Measurements from ENCODE around the gene N4BP2.
A peak's percentile ranks its signal among the peaks of the same experiment; 100 is the strongest.
"Not testable (repeated sequence)": the region's sequence is repeated elsewhere in the genome, so short reads cannot be mapped to it uniquely, and the experiment has no call there.

The N4BP2 gene

DNA sequence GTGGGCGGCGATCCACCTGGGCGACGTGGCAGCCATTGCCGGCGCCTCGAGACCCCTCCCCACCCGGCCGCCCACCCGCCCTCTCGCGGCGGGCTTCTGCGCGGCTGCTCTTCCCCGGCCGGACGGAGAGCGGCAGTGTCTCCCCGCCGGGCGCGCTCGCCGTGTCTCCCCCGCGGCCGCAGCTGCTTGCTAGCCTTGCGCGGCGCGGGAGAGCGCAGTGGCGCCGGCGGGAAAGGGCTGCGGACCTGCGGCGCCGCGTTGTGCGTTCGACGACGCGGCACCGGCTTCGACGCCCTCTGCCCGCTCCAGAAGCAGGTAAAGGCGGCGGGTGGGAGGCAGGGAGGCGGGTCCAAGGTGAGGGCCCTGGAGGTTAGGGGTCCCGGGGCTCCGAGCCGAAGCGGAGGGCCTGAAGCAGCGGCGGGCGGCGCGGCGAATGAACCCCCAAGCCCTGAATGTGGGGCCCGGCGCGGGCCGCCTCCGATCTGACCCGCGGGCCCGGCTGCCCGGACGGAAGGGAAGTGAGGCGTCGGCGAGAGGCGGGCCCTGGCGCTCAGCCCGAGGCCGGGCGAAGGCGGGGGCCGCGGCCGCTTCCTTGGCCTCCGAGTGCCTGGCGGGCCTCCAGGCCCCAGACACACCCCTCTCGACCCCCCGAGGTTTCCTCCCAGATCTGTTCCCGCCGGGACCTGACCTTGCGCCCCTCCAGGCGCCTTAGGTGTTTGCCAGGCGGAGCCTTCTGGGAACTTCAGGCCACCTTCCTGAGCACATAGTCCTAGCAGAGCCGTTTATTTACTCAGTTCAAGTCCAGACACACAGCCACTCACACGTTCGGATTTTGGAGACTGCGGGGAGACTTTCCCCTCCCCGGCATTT is at the start of gene N4BP2:
Gene N4BP2, plus strand, starts transcription at position 135 of the 870 bp plus-strand sequence. CDS start 40,491 bp downstream, outside the sequence.
- peak; percentile 72 to 77 for DNase-seq

DNA sequence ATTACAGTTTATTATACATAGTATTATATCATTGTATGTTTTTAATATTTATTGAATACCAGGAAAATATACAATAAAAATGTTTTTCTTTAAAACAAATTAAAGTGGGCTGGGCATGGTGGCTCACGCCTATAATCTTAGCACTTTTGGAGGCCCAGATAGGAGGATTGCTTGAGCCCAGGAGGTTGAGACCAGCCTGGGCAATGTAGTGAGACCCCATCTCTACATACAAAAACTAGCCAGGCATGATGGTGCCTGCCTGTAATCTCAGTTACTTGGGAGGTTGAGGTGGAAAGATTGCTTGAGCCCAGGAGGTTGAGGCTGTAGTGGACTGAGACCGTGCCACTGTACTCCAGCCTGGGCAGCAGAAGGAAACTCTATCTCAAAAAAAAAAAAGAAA is 40.6 kb upstream of the N4BP2 start:
- no peak for DNase-seq

DNA sequence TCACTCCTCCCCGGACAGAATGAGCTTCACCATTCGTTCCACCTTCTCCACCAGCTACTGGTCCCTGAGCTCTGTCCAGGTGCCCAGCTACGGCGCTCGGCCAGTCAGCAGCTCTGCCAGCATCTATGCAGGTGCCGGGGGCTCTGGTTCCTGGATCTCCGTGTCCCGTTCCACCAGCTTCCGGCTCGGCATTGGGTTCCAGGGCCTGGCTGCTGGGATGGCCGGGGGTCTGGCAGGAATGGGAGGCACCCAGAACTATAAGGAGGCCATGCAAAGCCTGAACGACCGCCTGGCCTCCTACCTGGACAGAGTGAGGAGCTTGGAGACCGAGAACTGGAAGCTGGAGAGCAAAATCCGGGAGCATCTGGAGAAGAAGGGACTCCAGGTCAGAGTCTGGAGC is 36.4 kb upstream of the N4BP2 start:
- DNase-seq = no peak

DNA sequence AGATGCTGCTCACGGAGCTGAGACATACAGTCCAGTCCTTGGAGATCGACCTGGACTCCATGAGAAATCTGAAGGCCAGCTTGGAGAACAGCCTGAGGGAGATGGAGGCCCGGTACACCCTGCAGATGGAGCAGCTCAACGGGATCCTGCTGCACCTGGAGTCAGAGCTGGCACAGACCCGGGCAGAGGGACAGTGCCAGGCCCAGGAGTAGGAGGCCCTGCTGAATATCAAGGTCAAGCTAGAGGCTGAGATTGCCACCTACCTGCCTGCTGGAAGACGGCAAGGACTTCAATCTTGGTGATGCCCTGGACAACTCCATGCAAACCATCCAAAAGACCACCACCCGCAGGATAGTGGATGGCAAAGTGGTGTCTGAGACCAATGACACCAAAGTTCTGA is 35.5 kb upstream of the N4BP2 start:
- DNase-seq = not testable (repeated sequence)

DNA sequence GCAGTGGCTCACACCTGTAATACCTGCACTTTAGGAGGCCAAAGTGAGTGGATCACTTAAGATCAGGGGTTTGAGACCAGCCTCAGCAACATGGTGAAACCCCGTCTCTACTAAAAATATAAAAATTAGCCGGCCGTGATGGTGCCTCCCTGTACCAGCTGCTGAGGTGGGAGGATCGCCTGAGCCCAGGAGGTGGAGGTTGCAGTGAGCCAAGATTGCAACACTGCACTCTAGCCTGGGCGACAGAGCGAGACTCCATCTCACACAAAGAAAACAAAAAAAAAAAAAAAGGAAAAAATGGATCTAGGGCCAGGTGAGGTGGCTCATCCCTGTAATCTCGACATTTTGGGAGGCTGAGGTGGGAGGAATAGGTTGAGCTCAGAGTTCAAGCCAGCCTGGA is 32.6 kb upstream of the N4BP2 start:
- not testable (repeated sequence) for DNase-seq

DNA sequence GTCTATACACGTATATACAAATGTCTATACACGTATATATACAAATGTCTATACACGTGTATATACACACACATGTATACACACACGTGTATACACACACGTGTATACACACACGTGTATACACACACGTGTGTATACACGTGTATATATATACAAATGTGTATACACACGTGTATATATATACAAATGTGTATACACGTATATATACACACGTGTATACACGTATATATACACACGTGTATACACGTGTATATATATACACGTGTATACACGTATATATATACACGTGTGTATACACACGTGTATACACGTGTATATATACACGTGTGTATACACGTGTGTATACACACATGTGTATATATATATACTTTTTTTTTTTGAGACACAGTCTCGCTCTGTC is 23.9 kb upstream of the N4BP2 start:
- no peak for DNase-seq

DNA sequence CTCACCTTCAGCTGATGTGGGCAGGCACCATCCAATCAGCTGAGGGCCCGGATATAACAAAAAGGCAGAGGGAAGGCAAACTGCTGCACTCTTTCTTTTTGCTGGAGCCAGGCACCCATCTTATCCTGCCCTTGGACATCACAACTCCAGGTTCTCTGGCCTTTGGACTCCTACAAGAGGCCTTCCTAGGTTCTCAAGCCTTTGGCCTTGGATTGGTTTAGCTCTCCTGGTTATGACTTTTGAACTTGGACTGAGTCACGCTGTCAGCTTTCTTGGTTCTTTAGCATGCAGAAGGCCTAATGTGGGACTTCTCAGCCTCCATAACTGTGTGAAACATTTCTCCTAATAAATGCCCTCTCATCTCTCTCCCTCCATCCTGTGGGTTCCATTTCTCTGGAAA is 23.0 kb upstream of the N4BP2 start:
- no peak for DNase-seq

DNA sequence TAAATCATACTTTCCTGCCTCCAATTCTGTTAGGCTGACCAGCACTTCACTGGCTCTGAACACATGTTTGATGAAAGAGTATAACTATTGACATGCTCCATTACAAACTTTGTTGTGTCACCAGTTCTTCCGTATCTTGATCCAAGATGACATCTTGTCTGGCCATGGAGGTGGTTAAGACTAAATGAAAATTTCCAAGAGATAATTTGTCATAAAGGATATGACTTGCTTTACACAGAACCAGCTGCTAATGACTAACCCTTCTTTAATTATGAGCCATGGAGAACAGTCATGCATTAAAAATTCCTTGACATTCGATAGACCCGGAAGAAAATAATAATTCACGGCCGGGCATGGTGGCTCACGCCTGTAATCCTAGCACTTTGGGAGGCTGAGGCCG is 17.7 kb upstream of the N4BP2 start:
- DNase-seq = no peak

DNA sequence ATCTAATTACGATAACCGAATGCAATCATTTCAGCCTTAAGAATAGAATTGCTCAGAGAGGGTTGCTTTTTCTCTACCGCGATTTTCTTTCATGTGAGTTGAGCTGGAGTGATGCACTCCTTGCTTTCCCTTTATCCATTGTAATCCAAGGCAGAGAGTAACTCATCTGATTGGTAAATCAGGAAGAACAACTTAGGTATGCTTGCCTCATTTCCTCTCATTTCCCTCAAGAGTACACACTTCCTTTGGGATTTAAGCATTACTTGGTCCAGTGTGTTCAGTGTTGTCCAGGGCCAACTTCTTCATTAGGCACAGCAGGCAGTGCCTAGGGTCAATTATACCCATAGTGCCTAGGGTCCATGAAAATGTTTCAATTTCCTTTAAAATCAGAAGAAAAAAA is 15.7 kb upstream of the N4BP2 start:
- no peak for DNase-seq

DNA sequence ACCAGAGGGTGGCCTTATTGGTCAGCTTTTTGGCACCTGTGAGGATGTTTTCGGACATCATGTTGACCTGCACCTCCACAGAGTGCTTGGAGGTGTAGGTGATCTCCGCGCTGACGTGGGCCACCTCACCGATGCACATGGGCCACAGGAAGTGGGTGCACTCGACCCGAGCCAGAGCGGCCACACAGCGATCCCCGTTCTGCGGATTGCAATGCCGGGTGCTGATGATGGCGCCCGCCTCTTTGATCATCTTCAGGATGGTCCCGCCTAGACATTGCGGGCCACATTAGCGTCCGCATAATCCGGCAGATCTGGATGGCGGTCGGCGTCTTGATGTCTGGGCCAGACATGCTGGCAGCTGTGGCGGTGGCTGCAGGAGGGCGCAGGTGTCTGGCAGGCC is 12.9 kb upstream of the N4BP2 start:
- DNase-seq = no peak

DNA sequence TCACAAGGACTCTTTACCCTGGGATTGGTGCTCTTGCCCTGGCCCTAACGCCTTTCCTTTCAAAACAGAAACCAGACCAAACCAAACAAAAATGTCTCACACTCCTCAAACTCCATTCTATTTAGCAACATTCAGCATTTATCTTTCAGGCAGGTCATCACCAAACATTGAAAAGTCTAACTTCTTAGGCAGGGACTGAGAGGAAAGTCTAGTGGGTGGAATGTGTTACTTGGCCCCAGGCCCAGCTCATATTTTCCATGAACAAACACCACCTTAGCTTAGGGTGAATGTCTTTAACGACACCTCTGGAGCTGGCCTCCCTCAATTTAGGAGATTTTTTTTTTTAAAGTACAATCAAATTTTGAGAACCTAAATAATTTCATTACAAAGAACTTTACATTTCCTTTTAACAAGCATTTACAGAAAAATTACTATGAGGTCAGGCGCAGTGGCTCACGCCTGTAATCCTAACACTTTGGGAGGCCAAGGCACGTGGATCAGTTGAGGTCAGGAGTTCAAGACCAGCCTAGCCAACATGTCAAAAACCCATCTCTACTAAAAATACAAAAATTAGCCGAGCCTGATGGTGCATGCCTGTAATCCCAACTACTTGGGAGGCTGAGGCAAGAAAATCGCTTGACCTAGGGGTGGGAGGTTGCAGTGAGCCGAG is 10.2 kb upstream of the N4BP2 start:
- DNase-seq = no peak

DNA sequence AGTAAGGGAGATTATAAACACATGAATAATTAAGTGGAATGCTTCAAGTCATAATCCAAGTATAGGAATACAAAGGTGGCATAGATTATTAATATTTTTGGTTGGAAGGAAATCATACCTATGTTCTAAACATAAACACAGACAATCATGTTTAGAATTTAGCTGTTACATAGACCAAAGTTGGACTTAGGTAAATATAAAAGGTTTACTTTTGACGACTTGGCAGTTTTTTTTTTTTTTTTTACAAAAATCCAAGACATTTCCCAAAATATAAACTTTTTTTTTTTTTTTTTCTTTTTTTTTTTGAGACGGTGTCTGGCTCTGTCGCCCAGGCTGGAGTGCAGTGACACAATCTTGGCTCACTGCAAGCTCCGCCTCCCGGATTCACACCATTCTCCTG is 3.5 kb upstream of the N4BP2 start:
- DNase-seq = no peak

DNA sequence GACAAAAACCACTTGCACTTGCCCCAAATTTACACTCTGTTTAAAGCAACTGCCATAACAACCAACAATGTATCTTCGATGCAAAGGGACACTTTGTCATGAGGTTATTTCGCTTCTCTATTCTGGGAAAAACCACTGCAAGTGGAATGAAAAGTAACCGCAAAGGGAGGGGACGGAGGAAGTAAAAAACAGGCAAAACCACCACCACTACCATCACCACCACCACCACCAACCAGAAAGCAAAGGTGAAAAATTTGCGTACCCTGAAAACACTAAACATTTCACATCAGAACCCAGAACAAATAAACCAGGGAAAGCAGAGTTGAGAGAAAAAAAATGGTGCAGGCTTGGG is 1.2 kb upstream of the N4BP2 start:
- DNase-seq = peak; percentile 83 to 88

DNA sequence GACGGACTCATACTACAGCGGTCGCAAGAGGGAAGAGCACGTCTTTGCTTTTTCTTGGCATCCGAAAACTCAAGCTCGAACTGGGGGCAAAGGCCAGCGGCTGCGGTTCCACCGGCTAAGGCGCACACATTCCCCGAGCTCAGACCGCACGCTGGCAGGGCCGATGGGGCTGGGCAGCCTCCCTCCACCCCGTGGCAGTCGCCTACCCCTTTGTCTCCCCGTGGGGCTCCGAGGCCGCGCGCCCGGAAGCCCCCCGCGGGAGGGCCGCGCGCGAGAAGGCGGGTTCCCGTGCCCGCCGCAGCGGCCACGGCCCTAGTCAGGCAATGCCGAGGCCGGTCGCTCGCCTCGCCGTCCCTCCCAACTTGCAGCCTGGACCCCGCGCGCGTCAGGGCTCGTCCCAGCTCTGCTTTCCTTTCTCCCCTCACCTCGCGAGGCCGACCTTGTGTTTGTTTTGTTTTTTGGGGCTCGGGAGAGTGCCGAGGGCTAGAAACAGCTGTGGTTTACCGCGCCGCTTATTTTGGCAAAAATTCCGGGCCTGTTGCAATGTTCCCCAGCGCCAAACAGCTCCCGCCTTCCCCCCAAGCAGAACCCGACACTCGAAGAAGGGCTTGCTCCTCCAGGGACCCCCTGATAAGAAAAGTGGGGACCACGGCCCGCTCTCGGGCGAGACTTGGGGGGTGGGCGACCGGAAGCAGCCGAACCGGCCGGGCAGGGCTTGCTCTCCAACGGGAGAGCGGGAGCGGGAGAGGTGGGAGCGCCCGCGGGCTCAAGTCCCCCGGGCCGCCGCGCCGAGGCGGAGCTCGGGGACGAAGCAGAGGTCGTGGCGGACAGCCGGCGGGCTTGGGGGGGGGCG is 561 bp upstream of the N4BP2 start:
- DNase-seq = no peak

DNA sequence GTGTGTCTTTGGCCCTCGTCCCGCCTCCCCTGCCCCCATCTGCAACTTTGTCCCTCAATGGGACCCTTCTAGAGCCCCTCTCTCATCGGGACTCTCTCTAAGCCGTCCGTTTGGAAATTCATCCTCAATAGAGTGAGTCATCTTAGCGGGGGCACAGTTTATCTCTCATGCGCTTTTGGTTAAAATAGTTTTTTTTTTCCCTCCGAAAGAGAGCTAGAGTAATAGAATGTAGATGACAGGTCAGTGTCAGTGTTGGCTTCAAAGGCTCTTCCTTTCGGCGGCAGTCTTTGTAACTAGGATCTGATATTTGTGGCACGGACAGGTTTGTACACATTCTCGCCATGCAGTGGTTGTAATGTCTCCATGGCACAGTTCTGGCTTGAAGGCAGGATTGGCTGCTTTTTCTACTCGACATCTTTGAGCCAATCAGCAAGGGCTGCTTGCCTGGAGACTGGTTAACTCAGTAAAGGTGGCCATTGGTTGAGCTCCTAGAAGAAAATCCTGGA is 989 bp downstream of the N4BP2 start:
- DNase-seq = peak; percentile 87 to 89

DNA sequence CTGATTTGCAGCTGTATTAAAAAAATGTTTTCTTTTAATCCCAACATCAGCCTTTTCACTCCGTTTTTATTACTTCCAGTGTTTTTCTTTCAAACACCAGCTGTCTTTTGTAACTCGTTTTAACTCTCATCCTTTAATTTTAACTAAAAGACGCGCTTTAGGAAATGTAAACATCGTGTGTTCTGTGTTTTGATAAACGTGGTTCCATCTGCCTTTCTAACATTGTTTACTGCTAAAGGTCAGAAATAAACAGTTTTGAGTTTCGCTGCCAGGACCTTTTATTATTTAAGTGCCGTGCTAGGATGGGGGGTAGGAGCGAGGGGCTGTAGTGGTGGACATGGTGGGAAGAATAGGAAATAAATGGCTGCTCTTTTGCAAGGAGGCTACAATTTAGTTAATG is 1.5 kb downstream of the N4BP2 start:
- no peak for DNase-seq

DNA sequence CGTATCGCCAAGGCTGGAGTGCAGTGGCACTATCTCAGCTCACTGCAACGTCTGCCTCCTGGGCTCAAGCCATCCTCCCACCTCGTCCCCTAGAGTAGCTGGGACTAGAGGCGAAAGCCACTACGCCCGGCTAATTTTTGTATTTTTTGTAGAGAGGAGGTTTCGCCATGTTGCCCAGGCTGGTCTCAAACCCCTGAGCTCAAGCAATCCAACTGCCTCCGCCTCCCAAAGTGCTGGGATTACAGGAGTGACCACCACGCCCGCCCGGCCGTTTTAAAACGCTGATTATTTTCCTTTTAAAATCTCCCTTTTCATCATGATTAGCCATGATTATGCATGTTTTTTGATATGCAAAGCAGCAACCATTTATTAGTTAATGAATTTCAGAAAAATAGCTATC is 2.2 kb downstream of the N4BP2 start:
- DNase-seq = no peak

DNA sequence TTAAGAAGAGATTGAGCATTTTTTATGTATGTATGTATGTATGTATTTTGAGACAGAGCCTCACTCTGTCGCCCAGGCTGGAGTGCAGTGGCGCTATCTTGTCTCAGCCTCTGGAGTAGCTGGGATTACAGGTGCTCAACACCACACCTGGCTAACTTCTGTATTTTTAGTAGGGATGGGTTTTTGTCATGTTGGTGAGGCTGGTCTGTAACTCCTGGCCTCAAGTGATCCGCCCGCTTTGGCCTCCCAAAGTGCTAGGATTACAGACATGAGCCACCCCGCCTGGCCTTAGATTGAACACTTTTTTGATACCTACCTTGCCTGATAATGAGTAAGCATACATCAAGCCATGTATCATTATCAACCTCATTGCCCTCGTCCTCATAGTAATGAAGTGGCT is 2.7 kb downstream of the N4BP2 start:
- no peak for DNase-seq

DNA sequence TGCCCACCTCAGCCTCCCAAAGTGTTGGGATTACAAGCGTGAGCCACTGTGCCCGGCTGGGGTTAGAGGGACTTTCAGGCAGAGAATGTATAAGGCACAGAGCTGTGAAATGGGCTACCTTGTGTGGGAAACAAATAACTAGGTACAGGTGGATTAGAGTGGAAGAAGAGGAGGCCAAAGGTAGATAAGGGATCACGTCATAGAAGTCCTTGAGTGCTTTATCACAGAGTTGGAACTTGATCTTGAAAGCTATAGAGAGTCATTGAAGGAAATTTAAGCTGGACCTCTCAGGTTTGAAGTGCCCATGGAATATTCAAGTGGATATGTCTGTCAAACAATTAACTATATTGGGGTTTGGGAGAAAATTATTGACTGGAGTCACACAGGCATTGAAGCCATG is 8.4 kb downstream of the N4BP2 start:
- DNase-seq = no peak

DNA sequence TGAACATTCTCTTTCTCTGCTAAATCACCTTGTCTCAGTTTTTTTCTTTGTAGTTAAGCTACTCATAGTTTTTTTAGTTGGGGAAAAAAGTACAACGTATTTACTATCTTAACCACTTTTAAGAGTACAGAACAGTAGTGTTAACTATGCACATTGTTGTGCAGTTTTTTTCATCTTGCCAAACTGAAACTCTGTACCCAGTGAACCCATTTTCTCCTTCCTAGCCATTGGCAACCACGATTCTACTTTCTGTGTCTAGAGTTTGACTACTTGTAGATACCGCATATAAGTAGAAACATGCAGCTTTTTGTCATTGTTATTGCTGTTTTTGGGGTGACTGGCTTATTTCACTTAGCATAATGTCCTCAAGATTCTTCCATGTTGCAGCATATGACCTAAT is 10.0 kb downstream of the N4BP2 start:
- no peak for DNase-seq

DNA sequence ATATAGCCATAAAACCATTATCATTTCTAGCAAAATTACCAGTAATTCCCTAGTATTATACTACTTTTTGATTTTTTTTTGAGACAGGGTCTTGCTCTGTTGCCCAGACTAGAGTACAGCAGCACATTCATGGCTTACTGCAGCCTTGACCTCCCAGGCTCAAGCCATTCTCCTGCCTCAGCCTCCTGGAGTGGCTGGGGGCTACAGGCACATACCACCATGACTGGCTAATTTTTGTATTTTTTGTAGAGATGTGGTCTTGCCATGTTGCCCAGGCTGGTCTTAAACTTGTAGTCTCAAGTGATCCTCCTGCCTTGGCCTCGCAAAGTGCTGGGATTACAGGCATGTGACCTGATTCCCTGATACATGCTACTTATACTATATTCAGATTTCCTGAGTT is 13.7 kb downstream of the N4BP2 start:
- no peak for DNase-seq

DNA sequence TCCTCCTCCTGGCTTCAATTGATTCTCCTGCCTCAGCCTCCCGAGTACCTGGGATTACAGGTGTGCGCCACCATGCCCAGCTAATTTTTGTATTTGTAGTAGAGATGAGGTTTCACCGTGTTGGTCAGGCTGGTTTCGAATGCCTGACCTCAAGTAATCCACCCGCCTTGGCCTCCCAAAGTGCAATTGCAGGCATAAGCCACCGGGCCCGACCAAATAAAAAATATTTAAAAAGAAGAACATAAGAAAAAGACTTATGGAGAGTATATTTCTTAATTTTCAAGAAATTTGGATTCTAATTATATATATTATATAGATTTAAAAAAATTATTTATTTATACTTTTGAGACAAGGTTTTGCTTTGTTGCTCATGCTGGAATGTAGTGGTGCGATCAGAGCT is 29.8 kb downstream of the N4BP2 start:
- no peak for DNase-seq

DNA sequence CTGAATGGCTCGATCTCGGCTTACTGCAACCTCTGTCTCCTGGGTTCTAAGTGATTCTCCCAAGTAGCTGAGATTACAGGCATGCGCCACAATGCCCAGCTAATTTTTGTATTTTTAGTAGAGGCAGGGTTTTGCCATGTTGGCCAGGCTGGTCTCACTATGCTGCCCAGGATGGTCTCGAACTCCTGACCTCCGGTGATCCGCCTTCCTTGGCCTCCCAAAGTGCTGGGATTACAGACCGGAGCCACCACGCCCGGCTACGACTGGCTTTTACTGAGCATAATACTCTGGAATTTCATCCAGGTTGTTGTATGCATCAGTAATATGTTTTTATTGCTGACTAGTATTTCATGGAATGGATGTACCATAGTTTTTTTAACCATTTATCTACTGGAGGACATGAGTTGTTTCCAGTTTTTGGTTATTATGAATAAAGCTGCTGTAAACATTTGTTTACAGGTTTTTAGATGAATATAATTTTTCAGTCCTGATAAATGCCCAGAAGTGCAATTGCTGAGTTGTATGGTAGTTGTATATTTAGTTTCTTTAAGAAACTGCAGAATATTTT is 31.2 kb downstream of the N4BP2 start:
- no peak for DNase-seq
